GM23338 (cell line): ENCODE measurements around the gene SFT2D1. TPM values are rescaled to one million over a fixed set of nuclear protein-coding genes. Genes with fewer than 3 reads are reported as not detected.

Source experiments
- ATAC-seq: fragments of 200-7000 bp; cut with Tn5 transposase; 3 replicates; pipeline ENCODE4 v1.9.1; 2020
- DNase-seq: peaks from one replicate; pipeline ENCODE4 v3.0.0-alpha.2; 2015; ENCODE audit warnings: low spot score
- H2AFZ ChIP-seq: fragments of 200-600 bp; sonication (generic); 2 replicates; pipeline ENCODE4 v1.8.0; 2016; ENCODE audit warnings: antibody characterized with exemption, mild to moderate bottlenecking, moderate library complexity
- H3F3A ChIP-seq: fragments of 200-600 bp; sonication (generic); replicated peaks from 2 replicates; pipeline ENCODE4 v1.8.0; 2017; ENCODE audit warnings: antibody characterized with exemption, mixed run types, low read depth
- H3K27ac ChIP-seq: fragments of 200-600 bp; sonication (generic); 2 replicates; pipeline ENCODE4 v1.6.1; 2016; ENCODE audit warnings: low read depth
- H3K27me3 ChIP-seq: fragments of 200-600 bp; sonication (generic); 2 replicates; pipeline ENCODE4 v1.8.0; 2016; ENCODE audit warnings: mild to moderate bottlenecking, mixed run types, moderate library complexity; ENCODE audit not compliant: insufficient read depth
- H3K36me3 ChIP-seq: fragments of 200-600 bp; sonication (generic); 2 replicates; pipeline ENCODE4 v1.8.0; 2016; ENCODE audit warnings: mild to moderate bottlenecking; ENCODE audit not compliant: insufficient read depth
- H3K4me1 ChIP-seq: fragments of 200-600 bp; sonication (generic); 2 replicates; pipeline ENCODE4 v1.8.0; 2016; ENCODE audit warnings: mild to moderate bottlenecking, moderate library complexity; ENCODE audit not compliant: insufficient read depth
- H3K4me2 ChIP-seq: fragments of 200-600 bp; sonication (generic); 2 replicates; pipeline ENCODE4 v1.7.1; 2017; ENCODE audit warnings: mixed run types
- H3K4me3 ChIP-seq: fragments of 200-600 bp; sonication (generic); 2 replicates; pipeline ENCODE4 v1.6.1; 2016; ENCODE audit warnings: mixed run types
- H3K79me2 ChIP-seq: fragments of 200-600 bp; sonication (generic); replicated peaks from 2 replicates; pipeline ENCODE4 v1.8.0; 2017; ENCODE audit warnings: mild to moderate bottlenecking; ENCODE audit not compliant: insufficient read depth
- H3K9me2 ChIP-seq: fragments of 200-600 bp; sonication (generic); 2 replicates; pipeline ENCODE4 v1.8.0; 2017; ENCODE audit not compliant: insufficient read depth
- H4K20me1 ChIP-seq: fragments of 200-600 bp; sonication (generic); replicated peaks from 2 replicates; pipeline ENCODE4 v1.8.0; 2017; ENCODE audit warnings: mild to moderate bottlenecking; ENCODE audit not compliant: insufficient read depth
- H3K27ac Mint-ChIP-seq: 2 replicates; pipeline ENCODE4 v1.8.0; 2020; ENCODE audit warnings: inconsistent platforms, mild to moderate bottlenecking, moderate library complexity, mixed read lengths
- H3K27me3 Mint-ChIP-seq: 3 replicates; pipeline ENCODE4 v1.8.0; 2022; ENCODE audit warnings: low read depth, mild to moderate bottlenecking, moderate library complexity, mixed read lengths, inconsistent platforms; ENCODE audit not compliant: insufficient read depth, poor library complexity
- H3K36me3 Mint-ChIP-seq: 3 replicates; pipeline ENCODE4 v1.8.0; 2021; ENCODE audit warnings: low read depth, mild to moderate bottlenecking, inconsistent platforms, moderate library complexity, mixed read lengths
- H3K4me1 Mint-ChIP-seq: 3 replicates; pipeline ENCODE4 v1.8.0; 2020; ENCODE audit warnings: mild to moderate bottlenecking, inconsistent platforms, mixed read lengths
- H3K4me3 Mint-ChIP-seq: 3 replicates; pipeline ENCODE4 v1.8.0; 2021; ENCODE audit warnings: moderate library complexity, mild to moderate bottlenecking, inconsistent platforms, mixed read lengths
- H3K9me3 Mint-ChIP-seq: 3 replicates; pipeline ENCODE4 v1.8.0; 2020; ENCODE audit warnings: moderate library complexity, mild to moderate bottlenecking, inconsistent platforms, mixed read lengths
- CREB1 ChIP-seq: fragments of 250-450 bp; sonication (Bioruptor Pico); IDR thresholded peaks from 2 replicates; pipeline ENCODE4 v1.5.0; 2020; ENCODE audit warnings: low read depth, mild to moderate bottlenecking, moderate library complexity
- CTCF ChIP-seq, 2 experiments: fragments of 200-600 bp in 1 of 2; sonication (generic) in 1 of 2; conservative IDR thresholded peaks; 2 replicates each; pipeline versions ENCODE4 v1.5.1 to v1.6.1; 2016 to 2017; ENCODE audit warnings: antibody characterized with exemption in 2 of 2, low read depth in 2 of 2, mild to moderate bottlenecking in 2 of 2, moderate library complexity in 1 of 2
- ETS1 ChIP-seq: IDR thresholded peaks from 2 replicates; pipeline ENCODE4 v1.6.1; 2016; ENCODE audit warnings: antibody characterized with exemption
- EZH2 ChIP-seq: fragments of 200-600 bp; sonication (generic); IDR thresholded peaks from one replicate; pipeline ENCODE4 v1.8.0; 2017; ENCODE audit warnings: antibody characterized with exemption, mild to moderate bottlenecking, low read depth; ENCODE audit not compliant: unreplicated experiment
- EZH2phosphoT487 ChIP-seq: fragments of 200-600 bp; sonication (generic); IDR thresholded peaks from one replicate; pipeline ENCODE4 v1.8.1; 2018; ENCODE audit warnings: antibody characterized with exemption; ENCODE audit not compliant: unreplicated experiment
- JUNB ChIP-seq: IDR thresholded peaks from one replicate; pipeline ENCODE4 v1.6.1; 2016; ENCODE audit warnings: antibody characterized with exemption; ENCODE audit not compliant: unreplicated experiment
- REST ChIP-seq: IDR thresholded peaks from one replicate; pipeline ENCODE4 v1.6.1; 2018; ENCODE audit warnings: antibody characterized with exemption; ENCODE audit not compliant: unreplicated experiment
- STAT1 ChIP-seq: IDR thresholded peaks from one replicate; pipeline ENCODE4 v1.6.1; 2016; ENCODE audit warnings: antibody characterized with exemption; ENCODE audit not compliant: unreplicated experiment
- ZNF114 ChIP-seq: fragments of 250-450 bp; sonication (Bioruptor Pico); IDR thresholded peaks from 2 replicates; pipeline ENCODE4 v1.5.0; 2020; ENCODE audit warnings: mild to moderate bottlenecking, moderate library complexity
- ZNF331 ChIP-seq: fragments of 250-450 bp; sonication (Bioruptor Pico); IDR thresholded peaks from 2 replicates; pipeline ENCODE4 v1.5.0; 2020; ENCODE audit warnings: low read depth, mild to moderate bottlenecking, moderate library complexity
- ZNF462 ChIP-seq: fragments of 250-450 bp; sonication (Bioruptor Pico); IDR thresholded peaks from 2 replicates; pipeline ENCODE4 v1.5.0; 2020; ENCODE audit warnings: mild to moderate bottlenecking, moderate library complexity
- polyA plus RNA-seq: library from polyadenylated mRNA; unstranded; fragments of >200 nt; fragmentation: Nextera tagmentation; extraction: Ambion mirVana; gene quantifications from 2 replicates; pipeline ENCODE4 v1.2.1, GENCODE V29; 2016
- total RNA-seq: library from RNA; depleted of rRNA; stranded (reverse); fragments of >200 nt; shearing (Covaris generic); gene quantifications from 2 replicates; pipeline ENCODE4 v1.2.3, GENCODE V29; 2014

Gene SFT2D1
- total and polyA plus RNA-seq, 2 experiments from 2014 or later = 74.7 to 120 TPM

DNA sequence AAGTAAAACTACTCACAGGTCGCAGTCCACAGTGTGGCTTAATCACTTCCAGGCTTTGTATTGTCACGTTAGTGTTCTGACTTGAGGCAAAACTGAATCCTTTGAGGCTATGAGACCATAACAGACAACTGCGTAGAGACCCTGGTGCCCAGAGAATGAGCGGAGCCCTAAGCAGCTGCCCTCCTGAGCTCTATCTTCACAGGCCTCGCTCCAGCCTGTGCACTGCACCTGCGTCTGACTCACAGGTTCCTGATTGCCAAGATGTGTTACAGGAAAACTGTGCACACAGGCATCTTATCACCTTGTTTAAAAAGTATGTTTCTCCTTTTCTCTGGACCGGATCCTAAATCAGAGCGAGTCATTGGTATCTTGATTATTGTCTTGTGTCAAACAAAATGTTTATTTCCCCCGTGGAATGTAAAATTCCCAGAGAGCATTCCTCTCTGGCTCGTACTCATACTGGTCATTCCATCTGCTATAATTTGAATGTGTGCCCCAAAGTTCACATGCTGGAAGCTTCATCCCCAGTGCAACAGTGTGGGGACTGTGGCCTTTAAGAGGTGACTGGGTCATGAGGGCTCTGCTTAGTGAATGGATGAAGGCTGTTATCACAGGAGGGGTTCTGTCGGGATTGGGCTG, 59.8 kb downstream of the SFT2D1 start (continued):
- TF ChIP-seq ETS1 (no peak), ZNF331 (CRISPR knock-in tag) (no peak)

GRCh38 chr6:166281104-166281503, 61.2 kb downstream of the SFT2D1 start:
- no peaks in the 10 kb centered on the region for H4K20me1 ChIP-seq
- no peak overlapping the region for H3K27ac ChIP-seq
- no peaks in the 10 kb centered on the region for H3K9me3 Mint-ChIP-seq
- no peaks in the 10 kb centered on the region for H3K4me1 Mint-ChIP-seq
- H3K27me3 Mint-ChIP-seq = peaks cover 19% of the 10 kb centered on the region
- H3K4me1 ChIP-seq = no peaks in the 10 kb centered on the region
- ATAC-seq (no peak), DNase-seq (no peak)
- H2AFZ ChIP-seq = no peak overlapping the region
- H3K27ac Mint-ChIP-seq = no peak overlapping the region
- H3K79me2 ChIP-seq = no peaks in the 10 kb centered on the region
- no peaks in the 10 kb centered on the region for H3K27me3 ChIP-seq
- no peaks in the 10 kb centered on the region for H3K36me3 Mint-ChIP-seq
- H3K4me3 Mint-ChIP-seq = no peak overlapping the region
- H3K4me2 ChIP-seq = no peak overlapping the region
- H3K9me2 ChIP-seq = no peaks in the 10 kb centered on the region
- H3K36me3 ChIP-seq = no peaks in the 10 kb centered on the region
- H3F3A ChIP-seq = peaks cover 9% of the 10 kb centered on the region
- no peak overlapping the region for H3K4me3 ChIP-seq
- TF ChIP-seq ZNF114 (no peak), JUNB (no peak), STAT1 (no peak), CREB1 (CRISPR knock-in tag) (no peak), ZNF462 (no peak), EZH2phosphoT487 (no peak), CTCF (conservative IDR thresholded peaks at IDR 0.05; ENCODE audit: low read depth in 2 of 2) (no peak), ETS1 (no peak), REST (no peak), EZH2 (no peak)
